Neural crest cell (in vitro differentiated cells): ENCODE measurements around the gene CP. TPM values are rescaled to one million over a fixed set of nuclear protein-coding genes. Genes with fewer than 3 reads are reported as not detected.
"Not testable (repeated sequence)": the region's sequence is repeated elsewhere in the genome, so short reads cannot be mapped to it uniquely, and the experiment has no call there.

Source experiments
- DNase-seq: peaks from one replicate; pipeline ENCODE4 v3.0.0; 2021; ENCODE audit warnings: low read depth, mixed read lengths, low spot score
- H3K27ac Mint-ChIP-seq: one replicate; pipeline ENCODE4 v1.8.0; 2021; ENCODE audit warnings: mild to moderate bottlenecking, mixed read lengths; ENCODE audit not compliant: unreplicated experiment
- H3K27me3 Mint-ChIP-seq: 2 replicates; pipeline ENCODE4 v1.8.0; 2021; ENCODE audit warnings: low read depth, mild to moderate bottlenecking, mixed read lengths
- H3K36me3 Mint-ChIP-seq: 2 replicates; pipeline ENCODE4 v1.8.0; 2021; ENCODE audit warnings: low read depth, mild to moderate bottlenecking, mixed read lengths
- H3K4me1 Mint-ChIP-seq: 2 replicates; pipeline ENCODE4 v1.8.0; 2021; ENCODE audit warnings: mixed read lengths
- H3K4me3 Mint-ChIP-seq: one replicate; pipeline ENCODE4 v1.8.0; 2021; ENCODE audit warnings: mild to moderate bottlenecking, mixed read lengths
- H3K9me3 Mint-ChIP-seq: 2 replicates; pipeline ENCODE4 v1.8.0; 2021; ENCODE audit warnings: mixed read lengths
- CTCF ChIP-seq: fragments of 200-600 bp; sonication (generic); conservative IDR thresholded peaks from 2 replicates; pipeline ENCODE4 v1.5.0; 2021; ENCODE audit warnings: antibody characterized with exemption, mild to moderate bottlenecking
- total RNA-seq: library from RNA; stranded (reverse); gene quantifications from 2 replicates; pipeline ENCODE4 v1.2.1, GENCODE V29; 2021

CP gene
- total RNA-seq, 1 donor from 2014 or later = 0.42 TPM

- peak overlapping the region; percentile 64 for H3K4me3 Mint-ChIP-seq
- no peak for TF ChIP-seq CTCF
- DNase-seq = no peak
- peaks cover 35% of the 10 kb centered on the region for H3K27me3 Mint-ChIP-seq
- H3K4me1 Mint-ChIP-seq = peaks cover 19% of the 10 kb centered on the region
- H3K36me3 Mint-ChIP-seq = no peaks in the 10 kb centered on the region
- H3K9me3 Mint-ChIP-seq = no peaks in the 10 kb centered on the region
- no peak overlapping the region for H3K27ac Mint-ChIP-seq
Measured at GRCh38 chr3:149197669-149198068, 24.0 kb downstream of the CP start.

GRCh38 chr3:149196805-149197592 is 24.6 kb downstream of the CP start:
- peak overlapping the region; percentile 64 for H3K4me3 Mint-ChIP-seq
- peak overlapping the region; percentile 44 for H3K27ac Mint-ChIP-seq
- not testable (repeated sequence) for DNase-seq, H3K9me3 Mint-ChIP-seq, H3K36me3 Mint-ChIP-seq
- H3K4me1 Mint-ChIP-seq = peaks cover 19% of the 10 kb centered on the region
- H3K27me3 Mint-ChIP-seq = peaks cover 35% of the 10 kb centered on the region

GRCh38 chr3:149195221-149195620 is 26.4 kb downstream of the CP start:
- Mint-ChIP-seq H3K27ac (no peak overlapping the region), H3K27me3 (peaks cover 35% of the 10 kb centered on the region), H3K4me1 (peaks cover 19% of the 10 kb centered on the region), H3K4me3 (no peak overlapping the region), H3K36me3 (no peaks in the 10 kb centered on the region), H3K9me3 (no peaks in the 10 kb centered on the region)
- no peak for TF ChIP-seq CTCF
- no peak for DNase-seq

- no peaks in the 10 kb centered on the region for H3K27me3 Mint-ChIP-seq
- no peak for TF ChIP-seq CTCF
- H3K36me3 Mint-ChIP-seq = peaks cover 10% of the 10 kb centered on the region
- no peak for DNase-seq
- no peak overlapping the region for H3K27ac Mint-ChIP-seq
- H3K4me1 Mint-ChIP-seq = peaks cover 28% of the 10 kb centered on the region
- peaks cover 21% of the 10 kb centered on the region for H3K9me3 Mint-ChIP-seq
- no peak overlapping the region for H3K4me3 Mint-ChIP-seq
Measured at GRCh38 chr3:149188494-149188893, 33.1 kb downstream of the CP start.

- Mint-ChIP-seq H3K27ac (no peak overlapping the region), H3K9me3 (peaks cover 21% of the 10 kb centered on the region), H3K4me1 (peaks cover 28% of the 10 kb centered on the region), H3K4me3 (peak overlapping the region; percentile 16), H3K27me3 (no peaks in the 10 kb centered on the region), H3K36me3 (peaks cover 10% of the 10 kb centered on the region)
- TF ChIP-seq CTCF = no peak
- DNase-seq = no peak
Measured at GRCh38 chr3:149186721-149187120, 34.9 kb downstream of the CP start.

GRCh38 chr3:149186219-149186618 is 35.4 kb downstream of the CP start:
- Mint-ChIP-seq H3K4me1 (peaks cover 28% of the 10 kb centered on the region), H3K27ac (no peak overlapping the region), H3K9me3 (peaks cover 21% of the 10 kb centered on the region), H3K27me3 (no peaks in the 10 kb centered on the region), H3K36me3 (peaks cover 10% of the 10 kb centered on the region), H3K4me3 (no peak overlapping the region)
- TF ChIP-seq CTCF = no peak
- no peak for DNase-seq
